ENCODE measurements around the gene HPGDS.
A peak's percentile ranks its signal among the peaks of the same experiment; 100 is the strongest.
"Not testable (repeated sequence)": the region's sequence is repeated elsewhere in the genome, so short reads cannot be mapped to it uniquely, and the experiment has no call there.

HPGDS gene

DNA sequence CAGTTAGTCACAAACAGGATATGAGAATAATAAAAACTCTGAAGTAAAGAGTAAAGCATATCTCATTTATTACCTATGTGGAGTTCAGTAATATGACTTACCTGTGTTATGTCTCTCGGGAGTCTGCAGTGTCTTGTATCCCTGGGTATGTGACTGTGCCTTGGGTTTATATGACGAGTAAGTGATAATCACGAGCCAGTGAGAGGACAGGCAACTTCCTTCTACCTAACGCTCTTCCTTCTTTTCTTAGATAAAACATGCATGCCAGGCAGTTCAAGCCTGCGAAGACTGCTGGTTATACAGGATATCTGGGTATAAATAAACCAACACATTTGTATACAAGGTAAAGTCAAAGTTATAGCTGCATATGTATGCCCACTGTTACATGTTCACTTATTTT is at the start of gene HPGDS:
TSS of gene HPGDS (minus strand) at position 143 of the 400 bp plus-strand sequence. CDS start 8,207 bp downstream, outside the sequence.
- DNase-seq (ENCODE audit: low spot score) = no peak

DNA sequence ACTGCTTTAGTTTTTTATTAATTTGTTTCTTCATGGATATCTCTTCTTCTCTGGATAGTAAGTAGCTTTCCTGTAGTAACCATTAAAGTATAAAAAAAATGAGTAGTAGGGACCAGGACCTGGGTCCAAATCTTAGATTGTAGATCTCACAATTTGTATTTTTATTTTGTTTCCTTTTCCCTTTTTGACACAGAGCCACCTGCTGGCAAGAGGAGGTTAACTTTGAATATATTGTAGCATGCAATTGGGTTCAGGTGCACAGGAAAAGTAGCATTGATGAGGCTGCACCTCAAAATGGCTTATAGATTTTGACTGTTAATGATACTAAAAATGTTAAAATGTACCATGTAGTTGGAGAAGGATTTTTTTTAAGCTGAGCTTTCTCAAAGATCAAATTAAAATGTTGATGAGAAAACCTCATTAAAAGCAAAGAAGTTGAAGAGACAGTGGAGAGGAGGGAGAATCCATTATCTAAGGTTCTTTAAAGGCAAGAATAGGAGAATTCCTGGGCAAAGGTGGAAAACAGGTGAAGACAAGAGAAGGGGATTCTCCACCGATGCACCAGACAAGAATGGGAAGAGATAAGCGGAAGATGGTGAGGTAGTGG is 48.3 kb upstream of the HPGDS start:
- peak; percentile 23 for DNase-seq (ENCODE audit: low spot score)

DNA sequence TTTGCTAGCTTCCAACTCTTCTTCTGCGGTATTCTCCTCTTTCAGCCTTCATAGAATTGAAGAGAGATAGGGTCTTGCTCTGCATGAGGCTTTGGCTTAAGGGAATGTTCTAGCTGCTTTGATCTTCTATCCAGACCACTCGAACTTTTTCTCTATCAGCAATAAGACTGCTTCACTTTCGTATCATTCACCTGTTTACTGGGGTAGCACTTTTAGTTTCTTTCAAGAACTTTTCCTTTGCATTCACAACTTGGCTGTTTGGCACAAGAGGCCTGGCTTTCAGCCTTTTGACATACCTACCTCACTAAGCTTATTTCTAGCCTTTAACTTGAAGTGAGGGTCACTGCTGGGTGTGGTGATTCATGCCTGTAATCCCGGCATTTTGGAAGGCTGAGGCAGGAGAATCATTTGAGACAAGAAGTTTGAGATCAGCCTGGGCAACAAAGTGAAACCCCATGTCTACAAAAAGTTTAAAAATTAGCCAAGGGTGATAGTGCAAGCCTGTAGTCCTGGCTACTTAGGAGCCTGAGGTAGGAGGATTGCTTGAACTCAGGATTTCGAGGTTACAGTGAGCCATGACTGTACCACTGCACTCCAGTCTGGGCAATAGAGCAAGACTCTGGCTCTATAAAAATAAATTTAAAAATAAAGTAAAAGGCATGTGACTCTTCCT is 47.1 kb upstream of the HPGDS start:
- no peak for DNase-seq (ENCODE audit: low spot score)

DNA sequence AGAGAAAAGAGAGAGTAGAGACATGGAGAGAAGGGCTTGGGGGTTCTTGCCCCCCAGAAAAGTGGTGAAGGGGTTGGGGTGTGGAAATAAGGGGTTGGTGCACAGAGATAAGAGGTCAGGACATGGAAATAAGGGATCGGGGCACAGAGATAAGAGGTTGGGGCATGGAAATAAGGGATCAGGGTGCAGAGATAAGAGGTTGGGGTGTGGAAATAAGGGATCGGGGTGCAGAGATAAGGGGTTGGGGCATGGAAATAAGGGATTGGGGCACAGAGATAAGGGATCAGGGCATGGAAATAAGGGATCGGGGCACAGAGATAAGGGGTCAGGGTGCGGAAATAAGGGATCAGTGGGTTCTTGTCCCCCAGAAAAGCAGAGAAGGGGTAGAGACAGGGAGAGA is 45.3 kb upstream of the HPGDS start:
- DNase-seq (ENCODE audit: low spot score) = not testable (repeated sequence)

DNA sequence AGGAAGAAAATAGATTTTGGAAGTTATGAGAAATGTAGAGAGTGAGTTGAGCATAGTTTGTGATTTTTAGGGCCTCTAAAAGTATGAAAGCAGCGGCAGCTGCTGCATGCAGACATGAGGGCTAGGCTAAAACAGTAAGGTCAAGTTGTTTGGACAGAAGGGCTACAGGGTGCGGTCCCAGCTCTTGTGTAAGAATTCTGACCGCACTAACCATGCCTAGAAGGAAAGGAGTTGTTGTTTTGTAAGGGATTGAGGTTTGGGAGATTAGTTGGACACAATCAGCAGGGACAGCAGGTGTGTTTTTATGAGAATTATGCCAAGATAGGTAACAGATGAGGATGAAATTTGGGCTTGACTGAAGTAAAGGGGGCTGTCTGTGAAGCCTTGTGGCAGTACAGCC is 42.8 kb upstream of the HPGDS start:
- not testable (repeated sequence) for DNase-seq (ENCODE audit: low spot score)

DNA sequence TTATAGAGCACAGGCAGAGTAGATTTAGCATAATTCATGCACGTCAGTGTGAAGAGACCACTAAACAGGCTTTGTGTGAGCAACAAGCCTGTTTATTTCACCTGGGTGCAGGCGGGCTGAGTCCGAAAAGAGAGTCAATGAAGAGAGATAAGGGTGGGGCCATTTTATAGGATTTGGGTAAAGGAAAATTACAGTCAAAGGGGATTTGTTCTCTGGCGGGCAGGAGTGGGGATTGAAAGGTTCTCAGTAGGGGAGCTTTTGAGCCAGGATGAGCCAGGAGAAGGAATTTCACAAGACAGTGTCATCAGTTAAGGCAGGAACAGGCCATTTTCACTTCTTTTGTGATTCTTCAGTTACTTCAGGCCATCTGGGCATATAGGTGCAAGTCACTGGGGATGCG is 40.3 kb upstream of the HPGDS start:
- not testable (repeated sequence) for DNase-seq (ENCODE audit: low spot score)

DNA sequence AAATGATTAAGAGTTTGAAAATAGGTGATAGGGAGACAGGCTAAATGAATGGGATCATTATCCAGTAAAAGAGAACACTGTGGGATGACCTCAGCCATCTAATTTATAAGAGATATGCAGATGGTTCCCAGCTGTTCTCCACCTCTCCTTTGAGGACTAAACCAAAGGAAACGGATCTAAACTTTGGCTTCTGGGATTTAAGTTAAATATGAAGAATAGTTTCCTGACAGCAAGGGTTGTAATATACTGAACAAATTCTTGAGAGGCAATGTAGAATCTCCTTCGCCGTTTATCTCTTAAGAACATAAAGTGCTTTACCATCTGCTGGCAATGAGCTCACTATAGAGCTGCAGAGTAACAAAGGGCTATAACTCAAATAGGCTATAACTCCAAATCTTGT is 35.4 kb upstream of the HPGDS start:
- no peak for DNase-seq (ENCODE audit: low spot score)

DNA sequence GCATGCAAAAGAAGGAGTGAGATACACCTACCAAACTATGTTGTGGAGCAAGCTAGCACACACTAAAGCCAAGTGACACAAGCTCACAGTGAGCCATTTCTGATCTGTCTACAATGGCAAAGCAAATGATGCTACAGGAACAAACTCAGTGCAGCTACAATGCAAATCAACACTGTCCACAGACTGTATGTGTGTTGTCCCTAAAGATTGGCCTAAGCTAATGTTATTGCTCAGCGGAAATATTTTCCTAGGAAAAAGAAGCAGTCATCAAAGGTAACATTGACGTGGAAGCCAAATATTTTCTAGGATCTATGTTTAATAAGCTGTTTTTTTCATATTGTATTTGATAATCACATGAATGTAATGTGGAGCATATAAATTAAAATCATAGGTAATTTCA is 34.7 kb upstream of the HPGDS start:
- no peak for DNase-seq (ENCODE audit: low spot score)

DNA sequence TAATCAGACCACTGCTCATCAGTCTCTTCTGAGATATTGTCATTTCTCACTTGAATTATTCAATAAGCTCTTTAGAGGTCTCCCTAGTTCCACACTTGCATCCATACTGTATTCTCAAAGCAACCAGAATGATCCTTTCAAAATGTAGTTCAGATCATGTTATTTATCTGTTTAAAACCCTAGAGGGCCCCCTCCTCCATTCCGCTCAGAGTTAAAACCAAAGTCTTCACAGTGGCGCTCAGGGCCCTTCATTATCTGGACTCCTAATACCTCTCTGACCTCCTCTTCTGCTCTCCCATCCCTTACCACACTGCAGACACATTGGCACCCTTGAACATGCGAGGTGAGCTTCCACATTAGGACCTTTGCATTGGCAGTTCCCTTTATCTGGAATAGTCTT is 32.7 kb upstream of the HPGDS start:
- no peak for DNase-seq (ENCODE audit: low spot score)

DNA sequence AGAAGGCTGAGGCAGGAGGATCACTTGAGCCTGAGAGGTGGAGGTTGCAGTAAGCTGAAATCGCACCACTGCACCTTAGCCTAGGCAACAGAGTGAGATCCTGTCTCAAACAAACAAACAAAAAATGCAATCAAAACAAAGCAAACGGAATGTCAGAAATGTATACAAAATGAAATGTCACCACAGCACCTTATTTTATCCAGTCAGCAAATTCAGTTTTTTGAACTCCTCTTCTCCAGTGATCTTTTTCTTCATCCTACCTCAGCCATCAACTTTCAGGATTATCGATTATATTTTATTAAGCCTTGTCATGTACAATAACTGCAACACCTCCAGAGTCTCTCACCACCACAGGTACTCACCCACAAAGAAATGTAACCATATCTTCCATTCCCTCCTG is 31.1 kb upstream of the HPGDS start:
- DNase-seq (ENCODE audit: low spot score) = no peak

DNA sequence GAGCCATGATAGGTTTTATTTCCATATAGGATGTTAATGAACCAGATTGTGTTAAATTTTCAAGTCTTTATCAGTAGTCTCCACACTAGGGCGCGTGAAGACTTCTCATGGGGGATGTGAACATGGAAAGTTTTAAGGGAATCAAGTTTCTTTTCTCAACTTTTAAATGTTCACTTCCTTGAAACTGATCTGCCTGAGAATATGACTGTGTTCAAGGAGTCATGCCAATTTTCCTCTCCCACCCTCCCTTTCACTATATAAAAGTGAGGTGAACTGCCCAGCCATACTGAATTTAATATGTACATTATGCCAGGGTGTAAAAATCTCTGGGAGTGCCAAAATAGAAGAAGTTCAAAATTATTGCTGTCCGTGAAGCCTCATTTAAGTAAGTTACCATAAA is 30.4 kb upstream of the HPGDS start:
- no peak for DNase-seq (ENCODE audit: low spot score)

DNA sequence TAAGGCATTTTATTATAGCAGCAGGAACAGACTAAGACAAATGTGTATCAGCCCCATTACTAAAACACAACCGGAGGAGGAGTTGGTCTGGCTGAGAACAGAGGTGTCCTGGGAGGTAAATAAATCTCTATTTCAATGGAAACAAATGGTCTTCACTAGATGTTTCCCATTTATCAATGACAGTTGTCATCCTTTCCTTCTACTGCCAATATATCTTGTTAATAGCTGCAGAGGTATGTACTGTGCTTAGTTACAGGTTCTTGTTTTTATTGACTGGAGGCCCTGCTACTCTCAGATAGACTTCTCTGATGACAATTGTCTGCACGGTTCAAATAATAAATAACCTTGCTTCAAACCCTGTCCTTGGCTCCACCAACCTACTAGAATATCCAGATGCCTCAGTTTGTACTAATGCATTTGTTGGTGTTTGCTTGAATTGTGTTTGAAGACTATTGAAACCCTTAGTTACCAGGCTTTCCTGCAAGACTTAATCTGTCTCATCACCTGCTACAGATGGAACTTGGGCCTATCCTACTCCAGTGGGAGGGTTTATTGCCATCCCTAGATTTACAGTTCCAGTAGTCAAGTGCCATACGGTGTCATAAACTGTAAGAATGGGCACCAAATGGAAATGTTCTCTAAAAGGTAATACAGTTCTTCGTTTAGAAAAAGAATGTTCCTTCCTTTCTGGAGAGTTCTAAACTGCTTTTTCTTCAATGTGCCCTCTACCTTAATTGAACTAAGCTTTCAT is 29.8 kb upstream of the HPGDS start:
- DNase-seq (ENCODE audit: low spot score) = no peak

DNA sequence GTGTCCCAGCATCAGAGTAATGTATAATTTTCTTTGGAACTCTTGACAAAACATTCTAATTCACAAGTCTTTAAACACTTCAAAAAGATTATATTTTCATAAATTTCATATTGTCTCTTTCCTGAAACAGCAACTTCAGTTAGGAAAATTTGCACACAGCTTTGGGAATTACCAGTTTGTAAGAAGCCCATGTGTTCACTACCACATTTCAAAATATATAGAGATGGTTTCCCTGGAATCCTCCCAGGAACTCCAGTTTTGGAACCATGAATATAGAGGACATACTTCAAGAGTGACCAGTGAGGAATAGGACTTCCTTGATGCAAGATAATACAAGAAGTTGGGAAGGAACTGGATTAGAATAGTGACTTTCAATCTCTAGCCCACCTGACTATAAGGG is 28.7 kb upstream of the HPGDS start:
- DNase-seq (ENCODE audit: low spot score) = no peak

DNA sequence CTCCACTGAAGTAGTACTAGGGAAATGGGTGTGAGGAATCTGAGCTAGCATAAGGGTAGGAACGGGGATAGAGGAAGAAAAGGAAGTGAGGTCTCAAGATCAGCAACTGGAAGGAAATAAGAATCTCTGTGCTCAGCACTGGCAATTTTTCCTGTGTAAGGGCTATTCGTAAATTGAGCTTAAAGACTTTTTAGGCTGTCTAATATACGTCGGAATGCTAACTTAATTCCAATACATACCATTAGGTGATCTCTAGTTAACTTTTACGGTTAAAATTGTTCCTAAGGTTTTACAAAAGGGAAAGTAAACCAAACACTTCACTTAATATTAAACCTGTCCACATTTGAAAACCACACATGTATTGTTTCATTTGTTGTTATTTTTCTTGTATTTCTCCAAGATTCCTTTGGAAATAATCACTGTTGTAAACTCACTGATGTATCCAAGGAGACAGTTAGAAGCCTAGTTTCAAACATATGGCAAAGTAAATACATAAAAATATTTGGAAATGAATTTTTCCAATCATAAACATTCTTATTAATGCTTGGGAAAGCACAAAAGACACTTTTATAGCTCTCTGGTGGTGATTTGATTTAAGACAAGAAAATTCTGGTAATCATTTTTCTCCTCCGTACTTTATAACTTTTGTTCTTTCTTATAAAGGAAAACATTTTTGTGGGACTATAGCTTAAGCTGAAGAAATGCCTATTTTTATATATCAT is 28.1 kb upstream of the HPGDS start:
- DNase-seq (ENCODE audit: low spot score) = no peak

DNA sequence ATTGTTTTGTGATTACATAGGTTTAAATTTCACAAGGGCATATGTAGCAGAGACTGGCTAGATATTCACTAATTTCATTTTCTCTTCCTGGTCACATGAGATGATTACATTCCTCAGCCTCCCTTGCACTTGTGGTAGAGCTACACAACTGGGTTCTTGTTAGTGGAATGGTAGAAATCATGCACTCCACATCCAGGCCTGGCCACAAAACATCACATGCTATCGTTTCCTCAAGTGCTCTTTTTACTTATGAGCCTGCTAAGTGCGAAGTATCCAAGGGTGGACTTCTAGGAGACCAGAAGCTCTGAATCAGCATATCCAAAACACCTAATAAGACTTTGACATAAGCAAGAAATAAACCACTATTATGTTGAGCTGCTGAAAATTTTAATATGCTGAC is 26.4 kb upstream of the HPGDS start:
- no peak for DNase-seq (ENCODE audit: low spot score)

DNA sequence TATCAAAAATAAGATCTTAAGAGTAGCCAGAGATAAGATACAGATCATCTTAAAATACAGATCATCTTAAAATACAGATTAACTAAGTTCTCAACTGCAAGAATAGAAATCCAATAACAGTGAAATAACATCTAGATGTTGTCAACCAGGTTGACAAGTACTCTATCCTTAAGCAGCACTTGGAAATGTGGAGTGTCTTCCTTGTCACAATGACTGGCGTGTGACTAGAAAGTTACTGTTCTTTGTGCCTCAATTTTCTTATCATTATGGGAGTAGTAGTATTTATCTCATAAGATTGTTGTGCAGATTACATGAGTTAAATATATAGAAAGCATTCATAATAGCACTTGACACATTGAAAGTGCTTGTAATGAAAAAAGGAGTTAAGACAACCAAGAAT is 25.8 kb upstream of the HPGDS start:
- DNase-seq (ENCODE audit: low spot score) = no peak

DNA sequence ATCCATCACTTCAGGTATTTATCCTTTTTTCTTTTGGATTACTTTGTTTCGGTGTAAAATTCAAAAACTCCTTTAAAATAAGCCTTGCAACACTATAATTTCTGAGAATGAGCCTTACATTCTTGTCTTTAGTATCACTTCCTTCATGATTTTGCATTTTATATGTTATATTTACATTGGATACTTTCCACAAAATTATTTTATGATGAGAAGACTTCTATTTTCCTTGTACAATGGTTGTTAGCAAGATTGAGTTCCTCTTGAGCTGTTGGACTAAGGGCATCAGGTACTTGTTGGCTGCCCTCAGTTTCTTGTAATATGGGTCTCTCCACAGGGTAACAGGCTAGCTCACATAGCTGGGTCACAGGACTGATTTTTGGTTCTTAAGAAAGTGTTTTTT is 22.7 kb upstream of the HPGDS start:
- DNase-seq (ENCODE audit: low spot score) = no peak

DNA sequence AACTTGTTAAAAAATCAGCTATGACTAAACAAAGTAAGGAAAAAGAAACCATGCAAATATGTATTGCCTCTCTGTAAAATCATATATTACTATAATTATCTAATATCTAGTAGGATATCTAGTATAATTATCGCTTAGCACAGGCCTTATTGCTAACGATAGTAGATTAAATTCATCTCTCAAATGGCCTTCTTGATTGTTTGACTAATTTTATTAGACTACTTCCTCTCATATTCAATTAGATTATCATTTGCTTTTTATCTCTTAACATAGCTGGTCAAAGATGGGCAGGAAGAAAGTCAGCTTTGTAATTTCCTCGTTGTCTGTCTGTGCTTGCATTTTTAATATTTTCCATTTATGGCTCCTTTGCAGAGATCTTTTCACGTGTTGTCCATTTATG is 21.9 kb upstream of the HPGDS start:
- no peak for DNase-seq (ENCODE audit: low spot score)

DNA sequence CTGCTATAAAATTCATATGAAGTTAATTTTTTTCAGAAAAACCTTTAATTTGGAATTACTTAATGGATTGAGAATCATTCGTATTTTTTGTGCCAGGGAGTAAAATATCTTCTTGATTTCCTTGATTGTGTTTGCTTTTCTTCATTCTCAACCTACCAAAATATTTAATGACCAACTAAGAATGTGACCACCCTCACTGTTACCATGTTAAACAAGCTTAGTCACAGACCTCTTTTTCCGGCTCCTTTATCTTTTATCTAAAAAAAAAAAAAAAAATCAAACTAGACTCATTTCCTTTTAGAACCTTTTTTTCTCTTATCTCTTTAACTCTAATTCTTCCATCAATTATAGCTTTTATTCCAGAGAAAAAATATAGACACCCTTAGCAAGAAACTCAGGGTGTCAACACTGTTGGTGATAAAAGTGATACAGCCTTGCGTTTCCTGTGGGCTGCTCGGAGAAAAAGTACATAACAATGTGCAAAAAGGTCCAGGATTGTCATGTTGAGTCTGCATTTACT is 20.6 kb upstream of the HPGDS start:
- no peak for DNase-seq (ENCODE audit: low spot score)

DNA sequence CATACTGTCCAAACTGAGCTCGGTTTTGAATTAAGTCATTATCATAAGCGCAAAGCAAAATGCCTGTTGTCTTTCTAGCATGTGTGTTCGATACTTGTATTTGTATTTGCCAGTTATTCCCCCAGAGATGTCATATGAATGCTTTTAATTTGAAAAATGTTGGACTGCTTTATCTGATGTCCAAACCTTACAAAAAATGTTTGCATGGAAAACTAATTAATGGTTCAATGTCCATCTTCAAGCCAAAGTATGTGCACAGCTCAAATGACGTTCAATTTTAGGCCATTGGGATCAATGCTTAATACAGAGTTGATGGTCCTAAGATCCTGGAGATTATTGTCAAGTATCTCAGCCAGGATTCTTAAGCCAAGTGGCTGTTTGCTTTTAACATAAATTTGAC is 17.2 kb upstream of the HPGDS start:
- no peak for DNase-seq (ENCODE audit: low spot score)

DNA sequence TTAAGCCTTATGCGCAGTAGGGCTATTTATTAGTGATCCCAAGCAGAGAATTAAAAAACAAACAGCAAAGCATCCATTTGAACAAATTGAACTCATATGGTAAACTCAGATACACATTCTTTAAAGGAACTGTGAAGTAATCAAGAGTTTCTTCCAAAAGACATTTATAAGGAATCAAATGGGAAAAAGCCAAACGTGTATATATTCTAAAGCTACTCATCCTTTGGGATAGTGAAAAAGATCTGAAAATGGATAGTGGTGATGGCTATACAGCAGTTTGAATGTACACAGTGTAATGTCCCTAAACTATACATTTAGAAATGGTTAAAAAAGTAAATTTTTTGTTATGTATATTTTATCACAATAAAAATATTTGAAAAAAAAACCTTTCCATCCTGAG is 16.6 kb upstream of the HPGDS start:
- no peak for DNase-seq (ENCODE audit: low spot score)

DNA sequence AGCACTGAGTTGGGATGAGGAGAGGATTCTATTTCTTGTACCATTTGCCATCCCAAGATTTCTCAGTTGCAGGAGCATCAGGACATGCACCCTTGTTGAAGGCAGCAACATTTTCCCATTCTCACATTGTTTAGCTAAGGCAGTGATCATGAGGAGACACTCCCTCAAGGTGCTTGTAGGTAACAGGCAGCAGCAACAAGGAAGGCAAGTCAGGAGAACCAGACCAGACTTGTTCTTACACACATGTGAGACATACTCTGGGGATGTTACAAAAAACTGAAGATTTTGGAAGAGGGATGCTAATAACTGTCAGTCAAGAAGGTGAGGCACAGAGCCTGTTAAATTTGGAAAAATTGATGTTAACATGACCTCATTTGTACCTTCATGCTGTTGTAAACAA is 15.5 kb upstream of the HPGDS start:
- no peak for DNase-seq (ENCODE audit: low spot score)

DNA sequence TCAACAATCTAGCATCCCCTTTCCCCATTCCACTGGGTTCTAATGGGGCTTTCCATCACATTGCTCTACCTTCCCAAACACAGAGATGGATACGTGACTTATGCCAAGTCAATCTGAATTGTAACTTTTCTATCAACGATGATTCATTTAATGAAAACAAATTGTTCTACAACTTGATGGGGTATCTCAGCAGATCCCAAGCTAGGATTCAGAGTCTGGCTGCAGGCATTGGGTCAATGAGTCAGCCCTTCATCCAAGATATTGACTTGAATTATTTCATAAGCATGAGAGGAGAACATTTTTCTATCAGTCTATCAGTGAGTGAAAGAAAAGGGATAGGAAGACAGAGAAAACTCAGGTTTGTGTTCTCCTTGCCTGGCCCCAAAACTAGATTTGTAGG is 15.0 kb upstream of the HPGDS start:
- no peak for DNase-seq (ENCODE audit: low spot score)

All from AG20443 (cell line).